Measurements from ENCODE around the gene C2orf68. TPM values are rescaled to one million over a fixed set of nuclear protein-coding genes. Genes with fewer than 3 reads are reported as not detected.

Gene C2orf68
- total RNA-seq, 6 experiments from 2014 or later: 7.6 to 22.7 (median 14.8) TPM

DNA sequence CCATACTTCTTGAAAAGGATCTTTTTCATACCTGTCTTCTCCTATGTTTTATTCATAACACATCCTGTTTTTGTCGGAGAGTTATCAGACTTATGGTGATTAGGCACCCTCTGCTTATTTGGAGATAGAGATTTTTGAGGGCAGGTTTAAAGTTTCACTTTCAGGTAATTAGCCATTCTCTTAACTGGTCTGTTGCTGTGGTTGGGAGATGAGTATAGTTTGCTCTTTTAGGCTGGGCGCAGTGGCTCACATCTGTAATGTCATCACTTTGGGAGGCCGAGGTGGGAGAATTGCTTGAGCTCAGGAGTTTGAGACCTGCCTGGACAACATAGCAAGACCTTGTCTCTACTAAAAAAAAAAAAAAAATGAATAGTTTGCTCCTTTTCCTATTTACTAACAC is 30.9 kb upstream of the C2orf68 start:
- H3K36me3 ChIP-seq: peaks cover 10 to 98% (median 46%) of the 10 kb centered on the region in 4 donors
- 80% methylated on average over 3 of the region's 3 CpGs for WGBS (ENCODE audit: insufficient coverage, low coverage, low lambda C conversion rate, missing lambda C conversion rate)
- H3K27ac ChIP-seq: no peak overlapping the region
- no peak for ATAC-seq
- no peak for DNase-seq
- no peaks in the 10 kb centered on the region for H3K27me3 ChIP-seq
- H3K4me3 ChIP-seq: no peak overlapping the region
- H3K9me3 ChIP-seq: no peaks in the 10 kb centered on the region
- no peaks in the 10 kb centered on the region for H3K4me1 ChIP-seq
- intact Hi-C loops (cut with DNase I): no loop called here
- TF ChIP-seq, protein P1, sequence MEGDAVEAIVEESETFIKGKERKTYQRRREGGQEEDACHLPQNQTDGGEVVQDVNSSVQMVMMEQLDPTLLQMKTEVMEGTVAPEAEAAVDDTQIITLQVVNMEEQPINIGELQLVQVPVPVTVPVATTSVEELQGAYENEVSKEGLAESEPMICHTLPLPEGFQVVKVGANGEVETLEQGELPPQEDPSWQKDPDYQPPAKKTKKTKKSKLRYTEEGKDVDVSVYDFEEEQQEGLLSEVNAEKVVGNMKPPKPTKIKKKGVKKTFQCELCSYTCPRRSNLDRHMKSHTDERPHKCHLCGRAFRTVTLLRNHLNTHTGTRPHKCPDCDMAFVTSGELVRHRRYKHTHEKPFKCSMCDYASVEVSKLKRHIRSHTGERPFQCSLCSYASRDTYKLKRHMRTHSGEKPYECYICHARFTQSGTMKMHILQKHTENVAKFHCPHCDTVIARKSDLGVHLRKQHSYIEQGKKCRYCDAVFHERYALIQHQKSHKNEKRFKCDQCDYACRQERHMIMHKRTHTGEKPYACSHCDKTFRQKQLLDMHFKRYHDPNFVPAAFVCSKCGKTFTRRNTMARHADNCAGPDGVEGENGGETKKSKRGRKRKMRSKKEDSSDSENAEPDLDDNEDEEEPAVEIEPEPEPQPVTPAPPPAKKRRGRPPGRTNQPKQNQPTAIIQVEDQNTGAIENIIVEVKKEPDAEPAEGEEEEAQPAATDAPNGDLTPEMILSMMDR (IDR thresholded peaks at IDR 0.05): no peak
- TF ChIP-seq POLR2A (IDR thresholded peaks at IDR 0.05): no peak

DNA sequence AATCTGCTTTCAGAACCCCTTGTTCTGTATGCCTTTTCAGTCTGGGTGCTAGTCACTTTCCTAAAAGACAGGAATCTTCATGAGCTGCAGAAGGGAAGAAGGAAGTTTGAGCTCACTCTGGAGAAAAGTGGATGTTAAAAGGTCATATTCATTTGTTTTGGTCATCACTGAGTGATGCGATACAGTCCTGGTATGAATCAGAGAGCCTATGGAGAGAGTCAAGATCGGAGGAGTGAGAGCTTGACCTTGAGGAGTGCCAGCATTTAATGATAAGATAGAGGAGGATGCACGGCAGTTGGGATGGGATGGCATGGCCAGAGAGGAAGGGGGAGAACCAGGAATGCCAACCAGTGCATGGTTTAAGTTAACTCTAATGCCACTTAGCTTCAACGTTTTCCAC is 23.8 kb upstream of the C2orf68 start:
- ATAC-seq (no peak), DNase-seq (no peak)
- Histone ChIP-seq H3K9me3 (no peaks in the 10 kb centered on the region), H3K27me3 (no peaks in the 10 kb centered on the region), H3K27ac (no peak overlapping the region), H3K36me3 (peaks cover 0 to 90% (median 39%) of the 10 kb centered on the region in 4 donors), H3K4me1 (no peaks in the 10 kb centered on the region), H3K4me3 (no peak overlapping the region)
- intact Hi-C loops (cut with DNase I): loop anchor here in 1 of 2 donors (10.0 kb wide), 1 partner anchor 179 kb away; no protein-coding TSS in a partner anchor
- TF ChIP-seq POLR2A (IDR thresholded peaks at IDR 0.05): no peak
- TF ChIP-seq, protein P1 (IDR thresholded peaks at IDR 0.05): no peak
- WGBS (ENCODE audit: insufficient coverage, low coverage, low lambda C conversion rate, missing lambda C conversion rate): 58% methylated on average over 4 of the region's 4 CpGs

DNA sequence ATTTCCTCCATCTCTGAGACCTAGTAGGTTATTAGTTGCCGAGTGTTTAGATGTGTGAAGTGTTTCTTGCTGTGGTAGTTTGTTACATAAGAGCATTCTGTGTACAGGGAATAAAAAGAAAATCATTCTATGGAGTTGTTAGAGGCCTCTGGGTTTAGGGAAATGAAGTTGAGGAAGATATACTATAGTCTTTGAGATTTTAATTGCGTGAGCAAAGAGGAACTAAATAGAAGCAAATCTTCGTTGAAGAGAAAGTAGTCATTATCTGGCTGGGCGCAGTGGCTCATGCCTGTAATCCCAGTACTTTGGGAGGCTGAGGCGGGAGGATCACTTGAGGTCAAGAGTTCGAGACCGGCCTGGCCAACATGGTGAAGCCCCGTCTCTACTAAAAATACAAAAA is 23.1 kb upstream of the C2orf68 start:
- WGBS (ENCODE audit: insufficient coverage, low coverage, low lambda C conversion rate, missing lambda C conversion rate): 83% methylated on average over 8 of the region's 8 CpGs
- intact Hi-C loops (cut with DNase I): loop anchor here in 1 of 2 donors (10.0 kb wide), 1 partner anchor 180 kb away; no protein-coding TSS in a partner anchor

DNA sequence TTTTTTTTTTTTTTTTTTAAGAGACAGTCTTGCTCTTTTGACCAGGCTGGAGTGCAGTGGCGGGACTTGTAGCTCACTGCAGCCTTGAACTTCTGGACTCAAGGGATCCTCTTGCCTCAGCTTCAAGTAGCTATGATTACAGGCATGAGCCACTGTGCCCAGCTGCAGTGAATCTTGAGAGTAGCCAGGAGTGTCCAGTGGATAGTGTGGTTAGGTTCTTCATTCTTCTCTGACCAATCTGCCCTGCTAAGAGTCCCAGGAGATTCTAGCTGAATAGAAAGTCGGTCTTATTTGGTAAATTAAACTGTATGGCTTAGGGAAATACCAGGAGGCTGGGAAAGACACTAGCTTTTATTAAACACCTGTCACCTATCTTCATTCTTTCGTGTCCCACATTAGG is 19.4 kb upstream of the C2orf68 start:
- ATAC-seq: no peak
- no peak overlapping the region for H3K27ac ChIP-seq
- DNase-seq: no peak
- 92% methylated on average over 2 of the region's 3 CpGs for WGBS (ENCODE audit: insufficient coverage, low coverage, low lambda C conversion rate, missing lambda C conversion rate)
- no peaks in the 10 kb centered on the region for H3K27me3 ChIP-seq
- H3K4me3 ChIP-seq: no peak overlapping the region
- intact Hi-C loops (cut with DNase I): loop anchor here in 1 of 2 donors (10.0 kb wide), 1 partner anchor 183 kb away; no protein-coding TSS in a partner anchor
- H3K9me3 ChIP-seq: no peaks in the 10 kb centered on the region
- peaks cover 0 to 93% (median 37%) of the 10 kb centered on the region in 4 donors for H3K36me3 ChIP-seq
- no peaks in the 10 kb centered on the region for H3K4me1 ChIP-seq
- no peak for TF ChIP-seq POLR2A (IDR thresholded peaks at IDR 0.05)

More for the DNA sequence above, 23.1 kb upstream of the C2orf68 start:
- DNase-seq (no peak), ATAC-seq (no peak)
- Histone ChIP-seq H3K27ac (no peak overlapping the region), H3K36me3 (peaks cover 0 to 90% (median 39%) of the 10 kb centered on the region in 4 donors), H3K27me3 (no peaks in the 10 kb centered on the region), H3K9me3 (no peaks in the 10 kb centered on the region), H3K4me1 (no peaks in the 10 kb centered on the region), H3K4me3 (no peak overlapping the region)
- TF ChIP-seq POLR2A (IDR thresholded peaks at IDR 0.05): no peak
- TF ChIP-seq, protein P1 (IDR thresholded peaks at IDR 0.05): no peak

DNA sequence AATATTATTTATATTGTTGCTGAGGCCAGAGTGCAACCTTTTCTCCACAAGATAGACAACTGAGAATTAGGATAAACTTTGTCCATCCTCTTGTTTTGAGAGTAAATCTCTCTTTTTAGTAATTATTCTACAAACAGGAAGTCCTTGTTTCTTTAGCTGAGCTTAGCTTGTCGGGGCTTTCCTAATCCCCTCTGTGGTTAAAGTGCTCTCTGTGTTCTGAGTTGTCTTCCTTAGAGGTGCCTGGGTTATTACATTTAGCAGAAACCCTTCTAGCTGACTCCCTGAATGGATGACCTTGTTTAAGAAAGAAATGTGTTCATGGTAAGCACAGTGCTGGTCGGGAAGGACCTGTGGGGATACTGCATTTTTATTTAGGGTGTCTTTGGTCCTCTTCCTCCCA is 16.8 kb upstream of the C2orf68 start:
- Histone ChIP-seq H3K36me3 (peaks cover 0 to 98% (median 42%) of the 10 kb centered on the region in 4 donors), H3K9me3 (no peaks in the 10 kb centered on the region), H3K4me1 (no peaks in the 10 kb centered on the region), H3K27me3 (no peaks in the 10 kb centered on the region), H3K4me3 (no peak overlapping the region), H3K27ac (no peak overlapping the region)
- ATAC-seq (no peak), DNase-seq (no peak)
- no peak for TF ChIP-seq POLR2A (IDR thresholded peaks at IDR 0.05)
- TF ChIP-seq, protein P1 (IDR thresholded peaks at IDR 0.05): no peak
- intact Hi-C loops (cut with DNase I): no loop called here
- WGBS (ENCODE audit: insufficient coverage, low coverage, low lambda C conversion rate, missing lambda C conversion rate): 64% methylated on average over 1 of the region's 2 CpGs

Data from right lobe of liver (tissue), 6 donors.